DLD1 (cell line): ENCODE results near the gene ZNF804B.

Experiments used
- in situ Hi-C: cut with HindIII; loops from 2 replicates; pipeline ENCODE4 v1.10.0; 2017; ENCODE audit warnings: low sequenced_read_pairs

ZNF804B gene

GRCh38 chr7:89246196-89246595 is 486.7 kb downstream of the ZNF804B start:
- in situ Hi-C loops, result no loop called here

GRCh38 chr7:89247207-89247606 is 487.7 kb downstream of the ZNF804B start:
- in situ Hi-C loops, result no loop called here

DNA sequence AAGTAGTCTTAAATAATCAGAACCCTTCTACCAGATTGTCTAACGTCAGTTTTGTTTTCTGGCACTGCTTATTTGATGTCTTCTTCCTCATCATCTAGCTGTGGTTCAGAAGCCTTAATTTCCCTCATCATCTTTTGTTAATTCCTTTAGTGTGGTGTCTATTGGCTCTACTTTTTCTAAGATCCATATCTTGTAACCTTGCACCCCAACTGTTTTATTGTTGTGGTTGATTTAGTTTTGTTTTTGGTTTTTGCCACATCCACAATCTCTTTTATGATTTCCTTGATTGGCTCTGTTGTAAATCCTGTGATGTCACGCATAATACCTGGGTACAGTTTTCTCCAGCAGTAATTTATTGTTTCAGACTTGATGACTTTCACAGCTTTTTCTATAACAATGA is 499.6 kb downstream of the ZNF804B start:
- in situ Hi-C loops, result no loop called here

- in situ Hi-C loops, result no loop called here
Measured at GRCh38 chr7:89264126-89264525, 504.6 kb downstream of the ZNF804B start.

DNA sequence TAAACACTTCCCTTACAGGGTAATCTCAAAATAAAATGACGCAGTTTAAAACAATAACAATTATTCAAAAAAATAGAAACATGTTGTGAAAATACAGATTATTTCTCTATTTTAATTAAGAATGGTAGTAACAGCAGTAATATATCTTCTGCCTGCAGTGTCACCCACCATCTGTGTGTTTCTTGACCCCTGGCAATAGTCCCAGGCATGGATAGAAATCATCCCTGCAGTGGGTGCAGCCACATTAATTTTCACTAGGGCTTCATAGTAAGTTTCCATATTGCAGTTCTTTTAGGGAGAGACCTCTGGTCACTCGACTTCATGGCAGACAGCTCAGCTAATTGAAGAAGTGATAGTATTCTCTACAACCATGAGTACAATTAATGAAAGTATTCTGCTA is 506.1 kb downstream of the ZNF804B start:
- in situ Hi-C loops, result no loop called here

GRCh38 chr7:89283302-89283701 is 523.8 kb downstream of the ZNF804B start:
- in situ Hi-C loops, result no loop called here

GRCh38 chr7:89308535-89308934 is 549.0 kb downstream of the ZNF804B start:
- in situ Hi-C loops, result no loop called here

DNA sequence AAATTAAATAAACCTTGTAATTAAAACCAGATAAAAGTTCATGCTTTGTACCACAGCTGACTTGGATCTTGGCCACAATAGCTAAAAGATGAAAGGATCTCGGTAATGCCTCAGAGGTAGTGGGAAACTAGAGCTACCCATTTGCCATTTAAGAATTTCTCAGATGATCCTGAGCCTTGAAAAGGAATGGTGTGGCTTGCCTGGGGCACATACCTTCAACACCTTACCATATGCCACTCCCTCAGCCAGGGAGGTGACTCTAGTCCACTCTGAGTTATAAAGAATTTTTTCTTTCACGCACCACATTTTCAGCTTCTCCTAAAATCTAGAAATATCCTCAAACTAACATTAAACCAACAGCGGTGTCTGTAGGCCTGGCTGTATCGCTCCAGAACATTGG is 552.4 kb downstream of the ZNF804B start:
- in situ Hi-C loops, result no loop called here

- in situ Hi-C loops, result no loop called here
Measured at GRCh38 chr7:89312551-89312950, 553.1 kb downstream of the ZNF804B start.

- in situ Hi-C loops, result no loop called here
Measured at GRCh38 chr7:89316584-89317251, 557.2 kb downstream of the ZNF804B start.

DNA sequence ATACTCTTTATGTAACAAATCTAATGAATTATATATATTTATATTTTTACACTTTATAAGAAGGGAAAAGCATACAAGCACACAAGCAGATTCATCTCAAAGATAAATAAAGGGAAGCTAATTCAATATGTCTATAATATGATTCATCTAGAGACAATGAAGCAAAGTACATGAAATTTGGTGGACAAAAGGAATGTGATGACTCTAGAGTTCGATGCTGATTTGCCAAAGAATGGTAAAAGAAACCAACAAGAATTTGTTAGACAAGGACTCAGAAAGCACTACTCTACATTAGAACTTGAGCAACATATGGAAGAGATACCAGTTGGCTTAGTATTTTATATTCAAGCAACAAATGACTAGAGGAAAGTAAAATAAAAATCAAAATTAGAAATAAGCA is 572.5 kb downstream of the ZNF804B start:
- in situ Hi-C loops, result no loop called here

DNA sequence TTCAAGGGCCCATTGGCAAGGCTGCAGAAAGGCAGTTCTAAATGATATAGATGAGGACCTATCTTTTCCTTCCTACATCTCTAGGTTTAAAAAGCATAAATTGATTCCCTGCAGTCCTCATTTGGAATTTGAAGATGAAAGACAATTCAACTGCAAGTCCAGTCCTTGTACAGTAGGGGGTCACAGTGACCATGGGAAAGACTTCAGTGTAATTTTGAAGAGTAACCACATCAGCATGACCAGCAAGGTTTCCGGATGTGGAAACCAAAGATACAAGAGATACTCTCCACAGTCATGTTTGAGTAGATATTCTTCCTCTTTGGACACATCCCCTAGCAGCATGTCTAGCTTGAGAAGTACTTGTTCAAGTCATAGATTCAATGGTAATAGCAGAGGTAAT is 575.3 kb downstream of the ZNF804B start:
- in situ Hi-C loops, result no loop called here

DNA sequence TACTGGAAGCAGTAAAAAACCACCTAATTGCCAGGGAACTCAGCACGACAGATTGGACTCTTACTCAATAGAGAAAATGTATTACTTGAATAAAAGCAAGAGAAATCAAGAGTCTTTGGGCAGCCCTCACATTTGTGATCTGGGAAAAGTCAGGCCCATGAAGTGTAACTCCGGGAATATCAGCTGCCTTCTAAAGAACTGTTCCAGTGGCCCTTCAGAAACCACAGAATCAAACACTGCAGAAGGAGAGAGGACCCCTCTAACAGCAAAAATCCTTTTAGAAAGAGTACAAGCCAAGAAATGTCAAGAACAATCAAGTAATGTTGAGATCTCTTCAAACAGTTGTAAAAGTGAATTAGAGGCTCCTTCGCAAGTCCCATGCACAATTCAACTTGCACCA is 576.0 kb downstream of the ZNF804B start:
- in situ Hi-C loops, result no loop called here

- in situ Hi-C loops, result no loop called here
Measured at GRCh38 chr7:89336121-89336520, 576.6 kb downstream of the ZNF804B start.

DNA sequence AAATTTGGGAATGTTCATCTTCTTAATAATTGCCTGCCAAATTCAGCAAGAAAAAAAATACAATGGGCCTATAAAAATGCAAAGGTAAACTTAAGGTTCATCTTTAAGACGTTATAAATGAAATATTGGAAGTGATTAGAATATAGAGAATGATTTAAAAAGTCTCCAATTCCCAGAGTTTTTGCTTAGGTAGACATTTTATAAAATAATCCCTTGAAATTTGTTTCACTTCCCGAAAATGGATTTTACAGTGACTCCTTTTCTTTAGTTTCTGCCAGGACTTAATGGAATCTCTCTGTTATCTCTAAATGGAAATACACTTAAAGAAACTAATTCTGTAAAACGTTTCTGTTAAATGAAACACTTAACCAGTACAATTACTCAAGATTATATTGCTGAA is 580.2 kb downstream of the ZNF804B start:
- in situ Hi-C loops, result no loop called here

- in situ Hi-C loops, result no loop called here
Measured at GRCh38 chr7:89357121-89357520, 597.6 kb downstream of the ZNF804B start.

GRCh38 chr7:89377219-89377618 is 617.7 kb downstream of the ZNF804B start:
- in situ Hi-C loops, result no loop called here

DNA sequence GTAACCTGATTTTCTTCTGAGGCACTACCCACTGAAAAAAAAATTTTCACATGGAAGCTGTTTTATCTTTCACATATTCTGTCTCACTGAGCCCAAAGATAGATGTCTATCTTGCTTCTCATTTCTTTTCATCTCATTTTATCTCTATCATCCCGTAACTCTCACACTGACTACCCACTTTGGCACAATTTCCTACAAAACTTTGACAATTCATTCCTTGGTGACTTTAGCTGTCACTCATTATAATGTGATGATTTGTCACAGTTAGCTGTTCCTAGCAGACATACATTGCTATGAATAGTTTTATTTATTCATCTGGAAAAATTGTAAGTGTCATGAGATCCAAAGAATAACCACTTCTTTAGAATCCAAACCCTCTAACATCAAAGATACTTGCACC is 625.9 kb downstream of the ZNF804B start:
- in situ Hi-C loops, result no loop called here
